Measurements from ENCODE around the gene CENPN. TPM values are rescaled to one million over a fixed set of nuclear protein-coding genes. Genes with fewer than 3 reads are reported as not detected.

CENPN gene
- total RNA-seq, 1 donor from 2014 or later = 27.4 TPM

DNA sequence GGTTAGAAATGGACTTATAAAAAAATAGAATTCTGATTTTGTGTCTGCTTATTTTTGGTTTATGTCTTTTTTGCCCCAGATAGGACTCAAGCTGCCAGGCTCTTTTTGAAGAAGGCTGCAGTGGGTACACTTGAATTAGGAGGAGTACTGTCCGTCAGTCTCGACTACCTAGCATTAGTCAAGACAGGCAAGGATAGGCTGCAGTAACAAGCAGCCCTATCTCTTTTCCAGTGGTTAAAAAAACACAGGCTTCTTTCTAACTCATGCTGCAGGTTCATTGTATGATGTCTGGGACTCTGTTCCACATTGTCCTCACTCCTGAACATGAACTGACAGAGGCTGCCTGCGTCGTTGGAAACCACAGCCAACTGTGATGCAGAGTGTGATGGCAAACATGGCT is 62.0 kb downstream of the CENPN start:
- H3K27me3 Mint-ChIP-seq = no peaks in the 10 kb centered on the region
- no peaks in the 10 kb centered on the region for H3K9me3 Mint-ChIP-seq (ENCODE audit: low read depth)
- no peaks in the 10 kb centered on the region for H3K4me1 Mint-ChIP-seq (ENCODE audit: low read depth)
- H3K27ac Mint-ChIP-seq = no peak overlapping the region
- peaks cover 3% of the 10 kb centered on the region for H3K36me3 Mint-ChIP-seq (ENCODE audit: insufficient read depth)
- TF ChIP-seq, protein P1, sequence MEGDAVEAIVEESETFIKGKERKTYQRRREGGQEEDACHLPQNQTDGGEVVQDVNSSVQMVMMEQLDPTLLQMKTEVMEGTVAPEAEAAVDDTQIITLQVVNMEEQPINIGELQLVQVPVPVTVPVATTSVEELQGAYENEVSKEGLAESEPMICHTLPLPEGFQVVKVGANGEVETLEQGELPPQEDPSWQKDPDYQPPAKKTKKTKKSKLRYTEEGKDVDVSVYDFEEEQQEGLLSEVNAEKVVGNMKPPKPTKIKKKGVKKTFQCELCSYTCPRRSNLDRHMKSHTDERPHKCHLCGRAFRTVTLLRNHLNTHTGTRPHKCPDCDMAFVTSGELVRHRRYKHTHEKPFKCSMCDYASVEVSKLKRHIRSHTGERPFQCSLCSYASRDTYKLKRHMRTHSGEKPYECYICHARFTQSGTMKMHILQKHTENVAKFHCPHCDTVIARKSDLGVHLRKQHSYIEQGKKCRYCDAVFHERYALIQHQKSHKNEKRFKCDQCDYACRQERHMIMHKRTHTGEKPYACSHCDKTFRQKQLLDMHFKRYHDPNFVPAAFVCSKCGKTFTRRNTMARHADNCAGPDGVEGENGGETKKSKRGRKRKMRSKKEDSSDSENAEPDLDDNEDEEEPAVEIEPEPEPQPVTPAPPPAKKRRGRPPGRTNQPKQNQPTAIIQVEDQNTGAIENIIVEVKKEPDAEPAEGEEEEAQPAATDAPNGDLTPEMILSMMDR (IDR thresholded peaks at IDR 0.05; ENCODE audit: unreplicated experiment) = no peak
- H3K4me3 Mint-ChIP-seq (ENCODE audit: low read depth) = no peak overlapping the region
- no peak for DNase-seq (ENCODE audit: low spot score, unreplicated experiment)

DNA sequence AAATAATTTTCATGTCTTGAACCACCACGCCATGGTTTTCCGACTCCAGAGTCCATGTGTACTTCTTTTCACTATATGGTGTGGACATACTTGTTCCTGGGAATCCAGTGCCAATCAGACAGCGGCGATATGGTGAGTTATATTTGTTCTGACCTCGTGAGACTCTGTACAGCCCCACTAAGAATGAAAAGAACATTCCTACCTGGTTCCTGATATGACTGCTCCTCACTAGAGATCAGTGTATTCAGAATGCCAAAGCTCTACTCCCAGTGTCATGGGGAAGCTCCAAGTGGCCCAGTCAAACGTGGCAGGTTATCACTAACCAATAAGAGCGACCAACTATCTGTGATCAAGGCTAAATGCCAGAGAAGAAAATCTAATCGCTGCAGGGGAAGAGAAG is 64.0 kb downstream of the CENPN start:
- Mint-ChIP-seq H3K36me3 (ENCODE audit: insufficient read depth) (peaks cover 3% of the 10 kb centered on the region), H3K4me3 (ENCODE audit: low read depth) (no peak overlapping the region), H3K9me3 (ENCODE audit: low read depth) (no peaks in the 10 kb centered on the region), H3K27ac (no peak overlapping the region), H3K27me3 (no peaks in the 10 kb centered on the region), H3K4me1 (ENCODE audit: low read depth) (no peaks in the 10 kb centered on the region)
- TF ChIP-seq, protein P1 (IDR thresholded peaks at IDR 0.05; ENCODE audit: unreplicated experiment) = no peak
- no peak for DNase-seq (ENCODE audit: low spot score, unreplicated experiment)

DNA sequence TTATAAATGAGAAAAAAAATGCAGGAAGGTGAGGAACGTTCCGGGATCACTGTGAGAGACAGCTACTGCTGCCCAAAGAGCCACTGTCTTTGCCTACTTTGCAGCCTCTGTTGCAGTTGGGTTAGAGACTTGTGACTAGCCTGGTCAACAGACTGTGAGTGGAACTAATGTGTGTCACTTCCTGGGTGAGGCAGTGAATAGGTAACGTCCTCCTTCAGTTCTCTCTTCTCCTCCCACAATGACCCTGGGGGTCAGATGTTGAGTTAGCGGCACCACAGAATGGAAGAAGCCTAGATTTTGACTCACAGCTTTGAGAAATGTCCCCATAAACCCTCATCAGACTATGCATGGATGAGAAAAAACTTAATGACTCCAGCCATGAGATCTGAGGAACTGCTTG is 64.8 kb downstream of the CENPN start:
- DNase-seq (ENCODE audit: low spot score, unreplicated experiment) = no peak
- no peaks in the 10 kb centered on the region for H3K9me3 Mint-ChIP-seq (ENCODE audit: low read depth)
- no peaks in the 10 kb centered on the region for H3K4me1 Mint-ChIP-seq (ENCODE audit: low read depth)
- TF ChIP-seq, protein P1 (IDR thresholded peaks at IDR 0.05; ENCODE audit: unreplicated experiment) = no peak
- H3K27ac Mint-ChIP-seq = no peak overlapping the region
- no peak overlapping the region for H3K4me3 Mint-ChIP-seq (ENCODE audit: low read depth)
- H3K27me3 Mint-ChIP-seq = no peaks in the 10 kb centered on the region
- peaks cover 3% of the 10 kb centered on the region for H3K36me3 Mint-ChIP-seq (ENCODE audit: insufficient read depth)

DNA sequence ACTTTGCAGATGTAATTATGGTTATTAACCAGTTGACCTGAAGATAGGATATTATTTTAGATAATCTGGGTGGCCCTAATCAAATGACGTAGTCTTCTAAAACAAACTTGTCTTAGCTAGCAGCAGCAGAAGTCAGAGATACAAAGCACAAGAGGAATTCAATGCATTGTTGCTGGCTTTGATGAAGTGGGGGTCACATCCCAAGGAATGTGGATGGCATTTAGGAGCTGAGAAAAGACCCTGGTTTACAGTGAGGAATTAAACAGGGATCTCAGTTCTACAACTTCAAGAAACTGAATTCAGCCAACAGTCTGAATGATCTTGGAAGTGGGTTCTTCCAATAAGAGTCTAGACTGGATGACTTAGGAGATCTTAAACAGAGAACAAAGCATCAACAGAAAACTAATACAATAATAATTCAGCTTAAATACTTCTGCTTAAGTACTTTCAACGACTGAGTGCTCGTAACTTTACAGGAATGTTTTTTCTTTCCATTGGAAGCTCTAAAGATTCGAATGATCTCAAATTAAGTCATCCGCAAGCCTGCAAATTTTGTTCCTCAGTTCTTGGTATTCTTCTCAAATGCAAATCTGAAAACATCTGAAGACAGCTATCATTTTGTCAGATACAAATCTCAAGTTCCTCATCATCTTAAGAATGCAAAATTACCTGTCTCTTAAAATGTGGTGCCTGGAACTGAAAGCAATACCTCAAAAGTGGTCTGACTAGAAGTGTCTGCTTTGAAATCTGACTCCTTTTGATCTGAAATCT is 66.7 kb downstream of the CENPN start:
- DNase-seq (ENCODE audit: low spot score, unreplicated experiment) = no peak

DNA sequence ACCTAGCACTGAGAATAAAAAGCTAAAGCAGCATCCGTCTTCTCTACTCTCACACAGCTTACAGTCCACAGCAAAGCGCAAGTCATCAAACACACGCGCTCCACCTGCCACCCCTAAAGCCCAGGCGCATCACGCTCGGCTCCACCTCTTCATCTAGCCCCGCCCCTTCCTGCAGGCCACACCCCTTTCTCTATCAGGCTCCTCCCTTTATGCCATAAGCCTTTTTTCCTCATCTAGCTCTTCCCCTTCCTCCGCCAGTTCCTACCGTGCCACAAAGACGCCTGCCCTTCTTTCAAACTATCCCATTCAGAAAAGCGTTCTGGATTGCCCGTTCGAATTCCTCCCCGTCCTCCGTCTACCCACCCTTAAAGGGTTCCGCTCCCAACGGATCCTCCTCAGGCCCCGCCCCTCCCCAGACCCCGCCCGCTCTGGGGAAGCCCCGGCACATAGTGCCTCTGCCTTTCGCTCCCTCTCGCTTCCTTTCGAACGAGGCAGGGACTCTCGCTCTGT is 69.6 kb downstream of the CENPN start:
- Mint-ChIP-seq H3K27ac (no peak overlapping the region), H3K27me3 (no peaks in the 10 kb centered on the region), H3K36me3 (ENCODE audit: insufficient read depth) (no peaks in the 10 kb centered on the region), H3K9me3 (ENCODE audit: low read depth) (no peaks in the 10 kb centered on the region), H3K4me1 (ENCODE audit: low read depth) (no peaks in the 10 kb centered on the region), H3K4me3 (ENCODE audit: low read depth) (no peak overlapping the region)
- TF ChIP-seq, protein P1 (IDR thresholded peaks at IDR 0.05; ENCODE audit: unreplicated experiment) = no peak
- DNase-seq (ENCODE audit: low spot score, unreplicated experiment) = peak; percentile 80

More for the DNA sequence above, 66.7 kb downstream of the CENPN start:
- Mint-ChIP-seq H3K9me3 (ENCODE audit: low read depth) (no peaks in the 10 kb centered on the region), H3K4me3 (ENCODE audit: low read depth) (no peak overlapping the region), H3K36me3 (ENCODE audit: insufficient read depth) (peaks cover 3% of the 10 kb centered on the region), H3K27me3 (no peaks in the 10 kb centered on the region), H3K4me1 (ENCODE audit: low read depth) (no peaks in the 10 kb centered on the region), H3K27ac (no peak overlapping the region)
- TF ChIP-seq, protein P1 (IDR thresholded peaks at IDR 0.05; ENCODE audit: unreplicated experiment) = no peak
